Measurements from ENCODE around the gene NUB1. TPM values are rescaled to one million over a fixed set of nuclear protein-coding genes. Genes with fewer than 3 reads are reported as not detected.

Gene NUB1
- polyA plus RNA-seq, 3 donors: 32.0 to 39.2 (median 37.2) TPM

- no peak for TF ChIP-seq CTCF (IDR thresholded peaks at IDR 0.05)
- H3K4me1 ChIP-seq (ENCODE audit: control insufficient read depth in 1 of 2, insufficient read depth in 2 of 2, low read length in 2 of 2): no peaks in the 10 kb centered on the region
- Mint-ChIP-seq H3K4me3 (no peak overlapping the region), H3K27ac (no peak overlapping the region), H3K9me3 (peaks cover 20 to 38% (median 35%) of the 10 kb centered on the region in 7 donors), H3K27me3 (ENCODE audit: low read depth in 3 of 3) (peaks cover 2 to 7% (median 6%) of the 10 kb centered on the region in 3 donors), H3K4me1 (peaks cover 6% of the 10 kb centered on the region), H3K36me3 (peaks cover 0 to 3% of the 10 kb centered on the region in 2 donors)
- peaks cover 25 to 27% of the 10 kb centered on the region in 2 donors for H3K9me3 ChIP-seq (replicated peaks in 1 of 2; ENCODE audit: control insufficient read depth in 1 of 2, insufficient read depth in 1 of 2, low read length in 2 of 2)
- no peak overlapping the region for H2AFZ ChIP-seq (ENCODE audit: insufficient read depth, low read depth, low read length, poor library complexity, severe bottlenecking)
- WGBS (ENCODE audit: insufficient coverage): 100% methylated on average over 2 of the region's 5 CpGs
- no peaks in the 10 kb centered on the region for H3K79me2 ChIP-seq (ENCODE audit: insufficient read depth, low read length)
- intact Hi-C loops (cut with micrococcal nuclease): no loop called here
- no peaks in the 10 kb centered on the region for H4K20me1 ChIP-seq (ENCODE audit: insufficient read depth, low read length)
- no peaks in the 10 kb centered on the region for H3K27me3 ChIP-seq (ENCODE audit: control insufficient read depth in 2 of 2, insufficient read depth in 2 of 2, low read length in 2 of 2)
- H3K36me3 ChIP-seq (replicated peaks in 1 of 2; ENCODE audit: control insufficient read depth in 1 of 2, insufficient read depth in 2 of 2, low read length in 2 of 2): no peaks in the 10 kb centered on the region
- no peak overlapping the region for H3K27ac ChIP-seq (ENCODE audit: low read depth in 1 of 2, low read length in 2 of 2)
- H3K4me3 ChIP-seq (replicated peaks in 1 of 3; ENCODE audit: low read depth in 2 of 3, low read length in 3 of 3): no peak overlapping the region
- no peak overlapping the region for H3K9ac ChIP-seq (ENCODE audit: insufficient read depth, low read length, poor library complexity, severe bottlenecking)
- no peak for DNase-seq
- H3K4me2 ChIP-seq (replicated peaks; ENCODE audit: extremely low read depth, low read length, poor library complexity, severe bottlenecking): no peak overlapping the region
These were observed 82.3 kb downstream of the NUB1 start for GRCh38 chr7:151423936-151424335.

- Histone ChIP-seq H3K4me2 (replicated peaks; ENCODE audit: extremely low read depth, low read length, poor library complexity, severe bottlenecking) (no peak overlapping the region), H3K79me2 (ENCODE audit: insufficient read depth, low read length) (no peaks in the 10 kb centered on the region), H3K9ac (ENCODE audit: insufficient read depth, low read length, poor library complexity, severe bottlenecking) (no peak overlapping the region), H3K9me3 (replicated peaks in 1 of 2; ENCODE audit: control insufficient read depth in 1 of 2, insufficient read depth in 1 of 2, low read length in 2 of 2) (peaks cover 21 to 25% of the 10 kb centered on the region in 2 donors), H2AFZ (ENCODE audit: insufficient read depth, low read depth, low read length, poor library complexity, severe bottlenecking) (no peak overlapping the region), H3K4me3 (replicated peaks in 1 of 3; ENCODE audit: low read depth in 2 of 3, low read length in 3 of 3) (no peak overlapping the region), H4K20me1 (ENCODE audit: insufficient read depth, low read length) (no peaks in the 10 kb centered on the region), H3K4me1 (ENCODE audit: control insufficient read depth in 1 of 2, insufficient read depth in 2 of 2, low read length in 2 of 2) (no peaks in the 10 kb centered on the region), H3K27ac (ENCODE audit: low read depth in 1 of 2, low read length in 2 of 2) (no peak overlapping the region), H3K27me3 (ENCODE audit: control insufficient read depth in 2 of 2, insufficient read depth in 2 of 2, low read length in 2 of 2) (no peaks in the 10 kb centered on the region), H3K36me3 (replicated peaks in 1 of 2; ENCODE audit: control insufficient read depth in 1 of 2, insufficient read depth in 2 of 2, low read length in 2 of 2) (no peaks in the 10 kb centered on the region)
- WGBS (ENCODE audit: insufficient coverage): 96% methylated on average over 5 of the region's 5 CpGs
- Mint-ChIP-seq H3K9me3 (peaks cover 20 to 34% (median 31%) of the 10 kb centered on the region in 7 donors), H3K36me3 (peaks cover 0 to 3% of the 10 kb centered on the region in 2 donors), H3K27ac (no peak overlapping the region), H3K27me3 (ENCODE audit: low read depth in 3 of 3) (peaks cover 2 to 7% (median 6%) of the 10 kb centered on the region in 3 donors), H3K4me1 (peaks cover 10% of the 10 kb centered on the region), H3K4me3 (no peak overlapping the region)
- no peak for DNase-seq
- intact Hi-C loops (cut with micrococcal nuclease): no loop called here
- no peak for TF ChIP-seq CTCF (IDR thresholded peaks at IDR 0.05)
These were observed 83.2 kb downstream of the NUB1 start for GRCh38 chr7:151424799-151425198.

All from CD14-positive monocyte (primary cell).